SK-N-SH treated with all-trans-retinoic acid at 6 μM for 48 hours (cell line): ENCODE results near the gene SUGCT.

Experiments
- ATAC-seq: fragments of 200-7000 bp; cut with Tn5 transposase; 3 replicates; pipeline ENCODE4 v1.9.1; 2020; ENCODE audit warnings: mild to moderate bottlenecking, moderate library complexity
- ARNTL ChIP-seq: fragments of 450-650 bp; formaldehyde crosslinking; IDR thresholded peaks from 2 replicates; pipeline ENCODE4 v1.5.0; 2020; ENCODE audit warnings: low read depth, mild to moderate bottlenecking, moderate library complexity, borderline replicate concordance
- CREB5 ChIP-seq: fragments of 250-450 bp; sonication (Bioruptor Pico); IDR thresholded peaks from 2 replicates; pipeline ENCODE4 v1.5.1; 2020; ENCODE audit warnings: low read depth, mild to moderate bottlenecking, moderate library complexity
- CSDC2 ChIP-seq: fragments of 250-450 bp; sonication (Bioruptor Pico); IDR thresholded peaks from 2 replicates; pipeline ENCODE4 v1.5.0; 2020; ENCODE audit warnings: mild to moderate bottlenecking, moderate library complexity
- CSRNP3 ChIP-seq: fragments of 250-450 bp; sonication (Bioruptor Pico); IDR thresholded peaks from 2 replicates; pipeline ENCODE4 v1.5.1; 2021; ENCODE audit warnings: mild to moderate bottlenecking, moderate library complexity
- ESRRG ChIP-seq: fragments of 250-450 bp; sonication (Bioruptor Pico); IDR thresholded peaks from 2 replicates; pipeline ENCODE4 v1.6.1; 2021; ENCODE audit warnings: mild to moderate bottlenecking
- OSR1 ChIP-seq: fragments of 250-450 bp; sonication (Bioruptor Pico); IDR thresholded peaks from 2 replicates; pipeline ENCODE4 v1.8.0; 2022; ENCODE audit warnings: moderate library complexity, mild to moderate bottlenecking, inconsistent platforms
- PATZ1 ChIP-seq: fragments of 250-450 bp; sonication (Bioruptor Pico); IDR thresholded peaks from 2 replicates; pipeline ENCODE4 v1.8.0; 2020; ENCODE audit warnings: mild to moderate bottlenecking, moderate library complexity, borderline replicate concordance
- POU6F1 ChIP-seq: fragments of 250-450 bp; sonication (Bioruptor Pico); IDR thresholded peaks from 2 replicates; pipeline ENCODE4 v1.8.0; 2021; ENCODE audit warnings: low read depth, mild to moderate bottlenecking, moderate library complexity, borderline replicate concordance
- PPARA ChIP-seq: fragments of 250-450 bp; sonication (Bioruptor Pico); IDR thresholded peaks from 2 replicates; pipeline ENCODE4 v1.5.0; 2020; ENCODE audit warnings: mild to moderate bottlenecking, borderline replicate concordance
- SNAI2 ChIP-seq: fragments of 250-450 bp; sonication (Bioruptor Pico); IDR thresholded peaks from 2 replicates; pipeline ENCODE4 v1.5.0; 2020; ENCODE audit warnings: mild to moderate bottlenecking, moderate library complexity
- TCF4 ChIP-seq: fragments of 250-450 bp; sonication (Bioruptor Pico); IDR thresholded peaks from 2 replicates; pipeline ENCODE4 v1.8.0; 2021; ENCODE audit warnings: mild to moderate bottlenecking, moderate library complexity, borderline replicate concordance
- TOX ChIP-seq: fragments of 250-450 bp; sonication (Bioruptor Pico); IDR thresholded peaks from 2 replicates; pipeline ENCODE4 v1.8.0; 2021; ENCODE audit warnings: mild to moderate bottlenecking, moderate library complexity, borderline replicate concordance
- TSHZ2 ChIP-seq: fragments of 250-450 bp; sonication (Bioruptor Pico); IDR thresholded peaks from 2 replicates; pipeline ENCODE4 v1.5.0; 2020; ENCODE audit warnings: mild to moderate bottlenecking, moderate library complexity
- ZC3H10 ChIP-seq: fragments of 250-450 bp; sonication (Bioruptor Pico); IDR thresholded peaks from 2 replicates; pipeline ENCODE4 v1.5.1; 2021; ENCODE audit warnings: mild to moderate bottlenecking, moderate library complexity
- ZFP3 ChIP-seq: fragments of 250-450 bp; sonication (Bioruptor Pico); IDR thresholded peaks from 2 replicates; pipeline ENCODE4 v1.5.0; 2020; ENCODE audit warnings: mild to moderate bottlenecking, moderate library complexity
- ZFP30 ChIP-seq: fragments of 450-650 bp; formaldehyde crosslinking; IDR thresholded peaks from 2 replicates; pipeline ENCODE4 v1.5.0; 2022; ENCODE audit warnings: mild to moderate bottlenecking, moderate library complexity
- ZNF565 ChIP-seq: fragments of 450-650 bp; formaldehyde crosslinking; conservative IDR thresholded peaks from 2 replicates; pipeline ENCODE4 v1.5.0; 2020; ENCODE audit warnings: low read depth, mild to moderate bottlenecking, moderate library complexity
- ZNF70 ChIP-seq: fragments of 450-650 bp; formaldehyde crosslinking; IDR thresholded peaks from 2 replicates; pipeline ENCODE4 v1.5.0; 2020; ENCODE audit warnings: mild to moderate bottlenecking, moderate library complexity
- ZNF8 ChIP-seq: fragments of 450-650 bp; formaldehyde crosslinking; IDR thresholded peaks from 2 replicates; pipeline ENCODE4 v1.5.0; 2020; ENCODE audit warnings: mild to moderate bottlenecking, moderate library complexity

Gene SUGCT

GRCh38 chr7:40859076-40859475 is 724.3 kb downstream of the SUGCT start:
- no peak for ATAC-seq
- no peak for TF ChIP-seq CSRNP3 (CRISPR knock-in tag)
- no peak for TF ChIP-seq TSHZ2 (CRISPR knock-in tag)
- TF ChIP-seq TCF4 (CRISPR knock-in tag): no peak
- no peak for TF ChIP-seq SNAI2 (CRISPR knock-in tag)
- TF ChIP-seq TOX (CRISPR knock-in tag): no peak
- TF ChIP-seq PATZ1 (CRISPR knock-in tag): no peak
- TF ChIP-seq ZNF70: no peak
- no peak for TF ChIP-seq CSDC2 (CRISPR knock-in tag)
- no peak for TF ChIP-seq ZC3H10
- TF ChIP-seq CREB5 (CRISPR knock-in tag): no peak
- no peak for TF ChIP-seq POU6F1 (CRISPR knock-in tag)
- TF ChIP-seq ZNF565 (CRISPR knock-in tag): no peak
- TF ChIP-seq ESRRG: no peak
- TF ChIP-seq ZFP3 (CRISPR knock-in tag): no peak
- no peak for TF ChIP-seq OSR1
- TF ChIP-seq ZNF8 (CRISPR knock-in tag): no peak
- TF ChIP-seq ARNTL (CRISPR knock-in tag): no peak

GRCh38 chr7:40859965-40860543 is 725.2 kb downstream of the SUGCT start:
- no peak for ATAC-seq
- no peak for TF ChIP-seq PPARA
- no peak for TF ChIP-seq ARNTL (CRISPR knock-in tag)

- ATAC-seq: no peak
- TF ChIP-seq CSDC2 (CRISPR knock-in tag): no peak
- TF ChIP-seq OSR1: no peak
- no peak for TF ChIP-seq ZNF8 (CRISPR knock-in tag)
- no peak for TF ChIP-seq ZFP3 (CRISPR knock-in tag)
- no peak for TF ChIP-seq ZC3H10
- TF ChIP-seq TCF4 (CRISPR knock-in tag): no peak
- TF ChIP-seq PPARA: no peak
- TF ChIP-seq ZNF565 (CRISPR knock-in tag): no peak
- no peak for TF ChIP-seq ESRRG
- TF ChIP-seq CREB5 (CRISPR knock-in tag): no peak
- TF ChIP-seq TSHZ2 (CRISPR knock-in tag): no peak
- no peak for TF ChIP-seq CSRNP3 (CRISPR knock-in tag)
- no peak for TF ChIP-seq TOX (CRISPR knock-in tag)
- no peak for TF ChIP-seq ZFP30
Measured at GRCh38 chr7:40865441-40866233, 730.8 kb downstream of the SUGCT start.
